HepG2 (cell line): ENCODE measurements around the gene CCL16. TPM values are rescaled to one million over a fixed set of nuclear protein-coding genes. Genes with fewer than 3 reads are reported as not detected.

ENCODE experiments used
- ADNP ChIP-seq: sonication (generic); formaldehyde crosslinking; IDR thresholded peaks from 2 replicates; pipeline ENCODE4 v1.4.0; 2020; ENCODE audit warnings: missing genetic modification reagents
- ATRX ChIP-seq: sonication (generic); formaldehyde crosslinking; IDR thresholded peaks from 2 replicates; pipeline ENCODE4 v1.4.0; 2020; ENCODE audit warnings: missing genetic modification reagents, borderline replicate concordance
- CBX2 ChIP-seq, 2 experiments: fragments of 200-600 bp in 1 of 2; sonication (generic); formaldehyde crosslinking in 1 of 2; IDR thresholded peaks; 2 replicates each; pipeline versions ENCODE4 v1.7.0 to v1.8.1; 2018 to 2022; ENCODE audit warnings: low read depth in 2 of 2, low read length in 1 of 2, mild to moderate bottlenecking in 1 of 2, missing genetic modification reagents in 1 of 2
- CHD2 ChIP-seq: IDR thresholded peaks from 2 replicates; pipeline ENCODE4 v1.6.1; 2011; ENCODE audit warnings: low read depth, low read length, improper control_type of control experiment
- ESRRA ChIP-seq: sonication (generic); formaldehyde crosslinking; IDR thresholded peaks from 2 replicates; pipeline ENCODE4 v1.5.1; 2020; ENCODE audit warnings: mild to moderate bottlenecking, low read depth, missing genetic modification reagents
- FOXJ3 ChIP-seq: sonication (generic); formaldehyde crosslinking; IDR thresholded peaks from 2 replicates; pipeline ENCODE4 v1.4.0; 2020; ENCODE audit warnings: missing genetic modification reagents, mild to moderate bottlenecking, borderline replicate concordance
- IRF2 ChIP-seq: IDR thresholded peaks from 2 replicates; pipeline ENCODE4 v1.6.1; 2018; ENCODE audit warnings: missing genetic modification reagents, missing compliant biosample characterization
- IRF9 ChIP-seq: sonication (generic); formaldehyde crosslinking; IDR thresholded peaks from 2 replicates; pipeline ENCODE4 v1.8.0; 2022; ENCODE audit warnings: missing genetic modification reagents, mild to moderate bottlenecking, borderline replicate concordance
- MAFG ChIP-seq: sonication (generic); formaldehyde crosslinking; IDR thresholded peaks from 2 replicates; pipeline ENCODE4 v1.5.1; 2020; ENCODE audit warnings: mild to moderate bottlenecking, missing genetic modification reagents
- MED8 ChIP-seq: sonication (generic); formaldehyde crosslinking; IDR thresholded peaks from 2 replicates; pipeline ENCODE4 v1.8.1; 2023; ENCODE audit warnings: mild to moderate bottlenecking, missing genetic modification reagents; ENCODE audit not compliant: insufficient replicate concordance
- PITX1 ChIP-seq: sonication (generic); formaldehyde crosslinking; IDR thresholded peaks from 2 replicates; pipeline ENCODE4 v1.5.1; 2020; ENCODE audit warnings: mild to moderate bottlenecking, missing genetic modification reagents
- RAD21 ChIP-seq: fragments of 450-650 bp; formaldehyde crosslinking; IDR thresholded peaks from 2 replicates; pipeline ENCODE4 v1.5.0; 2020; ENCODE audit warnings: mild to moderate bottlenecking
- RARA ChIP-seq: IDR thresholded peaks from 2 replicates; pipeline ENCODE4 v1.6.1; 2016; ENCODE audit warnings: missing genetic modification reagents, missing compliant biosample characterization
- RCOR2 ChIP-seq: IDR thresholded peaks from 2 replicates; pipeline ENCODE4 v1.6.1; 2016; ENCODE audit warnings: missing biosample characterization, missing genetic modification reagents
- SRF ChIP-seq: IDR thresholded peaks from 2 replicates; pipeline ENCODE4 v1.6.1; 2011; ENCODE audit warnings: mild to moderate bottlenecking, low read depth, low read length, moderate library complexity
- USF2 ChIP-seq, 2 experiments: sonication (generic) in 1 of 2; formaldehyde crosslinking in 1 of 2; IDR thresholded peaks; 2 replicates each; pipeline versions ENCODE4 v1.5.1 to v1.6.1; 2011 to 2020; ENCODE audit warnings: borderline replicate concordance in 1 of 2, low read depth in 1 of 2, low read length in 1 of 2, mild to moderate bottlenecking in 1 of 2, missing genetic modification reagents in 1 of 2, moderate library complexity in 1 of 2
- ZNF143 ChIP-seq: sonication (generic); formaldehyde crosslinking; IDR thresholded peaks from 2 replicates; pipeline ENCODE4 v1.4.0; 2020; ENCODE audit warnings: missing genetic modification reagents
- ZNF160 ChIP-seq: sonication (generic); formaldehyde crosslinking; IDR thresholded peaks from 2 replicates; pipeline ENCODE4 v1.8.0; 2022; ENCODE audit warnings: mild to moderate bottlenecking, inconsistent platforms, missing genetic modification reagents
- ZNF207 ChIP-seq: fragments of 450-650 bp; IDR thresholded peaks from 2 replicates; pipeline ENCODE4 v1.6.1; 2016; ENCODE audit warnings: antibody characterized with exemption, borderline replicate concordance
- ZNF296 ChIP-seq: sonication (generic); formaldehyde crosslinking; conservative IDR thresholded peaks from 2 replicates; pipeline ENCODE4 v1.5.0; 2020; ENCODE audit warnings: mild to moderate bottlenecking, missing genetic modification reagents
- ZNF34 ChIP-seq: sonication (generic); formaldehyde crosslinking; IDR thresholded peaks from 2 replicates; pipeline ENCODE4 v1.4.0; 2020; ENCODE audit warnings: mild to moderate bottlenecking, missing genetic modification reagents, borderline replicate concordance
- ZNF460 ChIP-seq: sonication (generic); formaldehyde crosslinking; IDR thresholded peaks from 2 replicates; pipeline ENCODE4 v1.5.1; 2020; ENCODE audit warnings: missing genetic modification reagents, mild to moderate bottlenecking, borderline replicate concordance
- ZNF512 ChIP-seq: sonication (generic); formaldehyde crosslinking; IDR thresholded peaks from 2 replicates; pipeline ENCODE4 v1.4.0; 2020; ENCODE audit warnings: mild to moderate bottlenecking, missing genetic modification reagents
- ZNF569 ChIP-seq: sonication (generic); formaldehyde crosslinking; IDR thresholded peaks from 2 replicates; pipeline ENCODE4 v1.5.0; 2020; ENCODE audit warnings: mild to moderate bottlenecking, missing genetic modification reagents, moderate library complexity, borderline replicate concordance
- ZNF660 ChIP-seq: sonication (generic); formaldehyde crosslinking; IDR thresholded peaks from 2 replicates; pipeline ENCODE4 v1.5.1; 2020; ENCODE audit warnings: mild to moderate bottlenecking, low read depth, missing genetic modification reagents, borderline replicate concordance
- ZNF678 ChIP-seq: sonication (generic); formaldehyde crosslinking; IDR thresholded peaks from 2 replicates; pipeline ENCODE4 v1.4.0; 2020; ENCODE audit warnings: mild to moderate bottlenecking, missing genetic modification reagents
- ZNF788 ChIP-seq: sonication (generic); formaldehyde crosslinking; IDR thresholded peaks from 2 replicates; pipeline ENCODE4 v1.5.0; 2020; ENCODE audit warnings: mild to moderate bottlenecking, missing genetic modification reagents, borderline replicate concordance
- ZSCAN29 ChIP-seq: sonication (generic); formaldehyde crosslinking; conservative IDR thresholded peaks from 2 replicates; pipeline ENCODE4 v1.4.0; 2020; ENCODE audit warnings: mild to moderate bottlenecking, missing genetic modification reagents
- polyA plus RNA-seq, 8 experiments: library from polyadenylated mRNA; depleted of rRNA in 3 of 8; stranded (reverse) in 7 of 8; unstranded in 1 of 8; fragments of >200 nt; fragmentation: Illumina TruSeq in 4 of 8; extraction: Trizol in 4 of 8; gene quantifications; 2 replicates each; pipeline versions ENCODE4 v1.2.1 to v1.2.3, GENCODE V29; 2011 to 2016; ENCODE audit warnings: low read depth in 4 of 8, missing spikeins in 1 of 8, mixed read lengths in 1 of 8; ENCODE audit not compliant: insufficient read depth in 1 of 8
- total RNA-seq, 5 experiments: library from RNA; depleted of rRNA; stranded (reverse); fragments of >200 nt; fragmentation: Illumina TruSeq; extraction: Trizol; gene quantifications; 2 replicates each; pipeline ENCODE4 v1.2.3, GENCODE V29; 2016; ENCODE audit warnings: low read depth in 1 of 5

The CCL16 gene
- total and polyA plus RNA-seq, 2 of the 13 experiments (the other 11 are each of a cell fraction or from before 2014, with no cell fraction given) = 2.0 to 14.7 TPM

GRCh38 chr17:36000732-36001109, 19.4 kb upstream of the CCL16 start (continued):
- peak; percentile 31 for TF ChIP-seq MED8 (CRISPR knock-in tag)
- no peak for TF ChIP-seq IRF2 (CRISPR knock-in tag)
- no peak for TF ChIP-seq ZNF660 (CRISPR knock-in tag)
- TF ChIP-seq ADNP = no peak
- no peak for TF ChIP-seq ZNF207
- TF ChIP-seq CBX2 (IDR thresholded peaks at IDR 0.05; ENCODE audit: low read depth, low read length) = no peak
- no peak for TF ChIP-seq CBX2 (CRISPR knock-in tag; IDR thresholded peaks at IDR 0.05; ENCODE audit: low read depth)
- TF ChIP-seq ZSCAN29 = no peak
- TF ChIP-seq CHD2 = no peak
- TF ChIP-seq RCOR2 (CRISPR knock-in tag) = peak; percentile 64; the same call in 1 of the 2 replicates
- TF ChIP-seq ZNF296 = no peak
- peak; percentile 81 for TF ChIP-seq ESRRA (CRISPR knock-in tag)
- no peak for TF ChIP-seq FOXJ3 (CRISPR knock-in tag)
- no peak for TF ChIP-seq ZNF678 (CRISPR knock-in tag)
- no peak for TF ChIP-seq ZNF460 (CRISPR knock-in tag)
- TF ChIP-seq USF2 (IDR thresholded peaks at IDR 0.05; ENCODE audit: low read depth, low read length) = no peak
- no peak for TF ChIP-seq USF2 (CRISPR knock-in tag; IDR thresholded peaks at IDR 0.05; ENCODE audit: borderline replicate concordance)
- peak; percentile 94 for TF ChIP-seq RARA
- TF ChIP-seq ATRX (CRISPR knock-in tag) = no peak
- TF ChIP-seq MAFG = no peak
- TF ChIP-seq ZNF569 (CRISPR knock-in tag) = no peak
- TF ChIP-seq SRF = no peak
- no peak for TF ChIP-seq IRF9 (CRISPR knock-in tag)
- no peak for TF ChIP-seq ZNF143 (CRISPR knock-in tag)
- TF ChIP-seq ZNF160 = no peak
- no peak for TF ChIP-seq ZNF788
- 0 out of 2 replicates have a peak, but pooled peaks have one; percentile 17 for TF ChIP-seq RAD21 (CRISPR knock-in tag)
- TF ChIP-seq ZNF512 (CRISPR knock-in tag) = no peak
- 0 out of 2 replicates have a peak, but pooled peaks have one; percentile 23 for TF ChIP-seq PITX1
- no peak for TF ChIP-seq ZNF34 (CRISPR knock-in tag)
